HG03097 (cell line): Measurements from ENCODE around the gene LRRFIP2.
"Not testable (repeated sequence)": the region's sequence is repeated elsewhere in the genome, so short reads cannot be mapped to it uniquely, and the experiment has no call there.

ENCODE experiments used
- ATAC-seq: cut with Tn5 transposase; IDR thresholded peaks from one replicate; pipeline ENCODE4 v1.9.1; 2021; ENCODE audit not compliant: unreplicated experiment, low FRiP score

The LRRFIP2 gene, protein sequence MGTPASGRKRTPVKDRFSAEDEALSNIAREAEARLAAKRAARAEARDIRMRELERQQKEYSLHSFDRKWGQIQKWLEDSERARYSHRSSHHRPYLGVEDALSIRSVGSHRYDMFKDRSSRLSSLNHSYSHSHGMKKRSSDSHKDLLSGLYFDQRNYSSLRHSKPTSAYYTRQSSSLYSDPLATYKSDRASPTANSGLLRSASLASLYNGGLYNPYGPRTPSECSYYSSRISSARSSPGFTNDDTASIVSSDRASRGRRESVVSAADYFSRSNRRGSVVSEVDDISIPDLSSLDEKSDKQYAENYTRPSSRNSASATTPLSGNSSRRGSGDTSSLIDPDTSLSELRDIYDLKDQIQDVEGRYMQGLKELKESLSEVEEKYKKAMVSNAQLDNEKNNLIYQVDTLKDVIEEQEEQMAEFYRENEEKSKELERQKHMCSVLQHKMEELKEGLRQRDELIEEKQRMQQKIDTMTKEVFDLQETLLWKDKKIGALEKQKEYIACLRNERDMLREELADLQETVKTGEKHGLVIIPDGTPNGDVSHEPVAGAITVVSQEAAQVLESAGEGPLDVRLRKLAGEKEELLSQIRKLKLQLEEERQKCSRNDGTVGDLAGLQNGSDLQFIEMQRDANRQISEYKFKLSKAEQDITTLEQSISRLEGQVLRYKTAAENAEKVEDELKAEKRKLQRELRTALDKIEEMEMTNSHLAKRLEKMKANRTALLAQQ

GRCh38 chr3:37174532-37175126 lies at the start of gene LRRFIP2:
TSS of gene LRRFIP2 (minus strand) at chr3:37174582. CDS start at chr3:37148983, 25,599 bp downstream.
- no peak for ATAC-seq

- no peak for ATAC-seq
Measured at GRCh38 chr3:37223576-37223975, 49.2 kb upstream of the LRRFIP2 start.

GRCh38 chr3:37223141-37223558 lies 48.8 kb upstream of the LRRFIP2 start:
- ATAC-seq = no peak

- not testable (repeated sequence) for ATAC-seq
Measured at GRCh38 chr3:37222542-37222941, 48.2 kb upstream of the LRRFIP2 start.

GRCh38 chr3:37221407-37221806 lies 47.0 kb upstream of the LRRFIP2 start:
- no peak for ATAC-seq

DNA sequence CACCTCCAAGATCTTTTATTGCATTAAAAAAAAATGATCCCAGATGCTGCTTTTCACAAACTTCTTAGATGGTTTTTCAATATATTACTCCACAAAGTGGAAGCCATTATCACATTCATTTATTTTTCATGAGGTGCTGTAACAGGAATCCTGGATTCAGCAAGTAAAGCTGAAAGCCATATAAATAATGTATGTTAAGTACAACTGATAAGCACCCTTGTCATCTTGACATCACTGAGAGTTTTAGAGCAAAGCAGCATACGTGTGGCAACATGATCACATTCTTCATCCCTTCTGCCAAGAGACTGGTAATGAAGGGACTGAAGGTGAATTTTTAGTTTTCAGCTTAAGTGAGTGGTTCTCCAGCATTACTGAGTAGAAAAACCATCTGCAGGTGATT lies 44.9 kb upstream of the LRRFIP2 start:
- no peak for ATAC-seq

DNA sequence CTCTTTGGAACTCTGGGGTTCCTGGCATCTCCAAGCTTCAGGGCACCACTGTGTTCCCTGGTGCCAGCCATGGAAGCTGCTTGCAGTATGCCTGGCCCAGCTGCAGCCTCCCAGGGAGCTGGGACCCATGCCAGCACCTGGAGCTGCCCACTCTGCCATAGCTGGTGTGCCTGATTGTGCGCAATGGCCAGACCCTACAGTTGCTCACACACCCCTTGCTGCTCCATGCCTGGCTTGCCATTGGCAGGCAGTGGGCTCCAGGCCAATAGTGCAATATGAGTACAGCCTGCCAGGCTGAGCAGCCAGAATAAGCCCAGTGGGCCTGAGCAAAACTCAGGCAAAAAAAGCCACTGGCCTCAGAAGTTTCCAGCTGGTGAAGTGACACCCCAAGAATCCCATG lies 43.8 kb upstream of the LRRFIP2 start:
- no peak for ATAC-seq

DNA sequence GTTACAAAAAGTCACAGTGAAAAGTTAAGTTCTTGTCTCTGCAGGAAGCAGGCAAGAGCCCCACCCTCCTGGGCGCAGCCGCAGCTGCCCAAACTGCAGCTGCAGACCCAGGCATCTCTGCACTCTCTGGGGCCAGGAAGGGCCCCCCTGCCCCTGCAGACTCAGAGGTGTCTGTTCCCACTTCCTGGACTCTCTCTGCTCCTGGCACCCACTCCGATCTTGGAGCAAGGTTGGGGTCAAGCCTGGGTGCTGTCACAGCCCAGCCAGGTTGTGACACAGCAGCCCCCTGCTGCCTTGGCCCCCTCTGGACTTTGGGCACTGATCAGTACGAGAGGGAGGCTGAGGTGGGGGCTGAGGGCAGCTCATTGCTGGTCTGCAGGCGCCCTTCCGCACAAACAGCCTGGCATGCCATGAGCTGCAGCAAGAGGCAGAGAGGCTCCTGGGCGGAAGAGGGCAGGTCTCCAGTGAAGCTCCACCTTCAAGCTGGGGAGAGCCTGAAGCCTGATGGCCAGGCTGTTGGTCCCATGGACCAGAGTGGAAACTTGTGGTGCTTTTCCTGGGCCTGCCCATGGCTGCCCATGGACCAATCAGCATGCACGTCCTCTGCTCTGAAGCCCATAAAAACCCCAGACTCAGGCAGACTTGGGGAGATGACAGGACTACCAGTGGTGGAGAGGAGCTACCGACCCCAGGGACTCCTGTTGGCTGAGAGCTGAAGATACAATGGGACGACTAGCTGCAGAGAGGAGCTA lies 42.9 kb upstream of the LRRFIP2 start:
- no peak for ATAC-seq

DNA sequence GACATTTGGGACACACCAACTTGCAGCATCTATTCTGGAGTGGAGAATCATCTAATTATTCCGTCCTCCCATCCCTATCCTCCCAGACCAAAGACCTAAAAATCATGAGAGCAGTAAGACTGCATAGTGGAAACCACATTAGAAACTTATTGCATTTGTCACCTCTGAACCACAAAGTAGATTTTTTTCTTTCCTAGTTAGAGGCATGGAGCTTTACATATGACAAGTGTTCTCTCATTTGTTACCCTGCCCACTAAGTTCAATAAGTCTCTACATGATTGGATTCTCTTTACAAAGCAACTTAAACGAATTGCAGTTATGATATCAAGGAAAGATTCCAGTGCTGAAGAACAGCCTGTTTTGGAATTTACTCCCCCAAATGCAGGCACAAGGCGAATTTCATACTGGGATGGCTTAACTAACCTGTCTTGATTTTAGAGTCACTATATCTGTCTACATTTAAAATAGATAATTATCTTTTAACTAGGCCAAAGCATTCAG lies 42.3 kb upstream of the LRRFIP2 start:
- no peak for ATAC-seq

DNA sequence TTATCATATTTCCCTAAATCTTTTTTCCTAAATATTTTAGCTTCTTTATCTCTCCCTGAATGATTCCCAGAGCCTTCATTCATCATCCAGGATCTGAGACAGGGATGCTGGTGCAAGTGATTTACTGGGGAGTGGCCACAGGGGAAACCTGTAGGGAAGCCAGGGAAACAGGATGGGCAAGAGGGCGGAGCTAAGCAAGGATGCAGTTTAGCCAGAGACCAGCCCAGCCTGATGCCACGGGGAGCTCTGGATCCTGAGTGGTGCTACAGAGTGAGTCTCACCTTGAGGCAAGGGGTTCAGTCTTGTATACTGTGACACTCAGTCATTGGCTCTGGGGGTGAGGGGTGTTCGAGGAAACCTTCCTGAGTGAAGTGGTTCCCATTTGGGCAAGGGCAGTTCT lies 39.7 kb upstream of the LRRFIP2 start:
- no peak for ATAC-seq

DNA sequence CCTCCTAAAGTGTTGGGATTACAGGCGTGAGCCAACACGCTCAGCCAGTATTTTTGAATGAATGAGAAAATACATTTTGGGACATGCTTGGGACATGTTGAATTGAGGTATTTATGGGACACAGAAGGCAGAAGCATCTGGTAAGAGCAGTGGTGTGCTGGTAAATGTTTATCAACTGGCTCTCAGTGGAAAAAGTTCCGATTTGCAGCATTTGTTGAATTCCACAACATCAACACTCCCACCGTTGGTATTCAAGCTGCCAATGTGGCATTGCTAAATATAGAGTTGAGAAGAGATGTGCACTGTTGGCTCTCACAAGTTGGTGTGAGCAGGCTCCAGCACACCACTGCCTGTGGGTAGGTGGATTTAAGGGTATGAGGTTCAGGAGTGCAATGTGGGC lies 35.8 kb upstream of the LRRFIP2 start:
- ATAC-seq = no peak

GRCh38 chr3:37208576-37208975 lies 34.2 kb upstream of the LRRFIP2 start:
- ATAC-seq = not testable (repeated sequence)

DNA sequence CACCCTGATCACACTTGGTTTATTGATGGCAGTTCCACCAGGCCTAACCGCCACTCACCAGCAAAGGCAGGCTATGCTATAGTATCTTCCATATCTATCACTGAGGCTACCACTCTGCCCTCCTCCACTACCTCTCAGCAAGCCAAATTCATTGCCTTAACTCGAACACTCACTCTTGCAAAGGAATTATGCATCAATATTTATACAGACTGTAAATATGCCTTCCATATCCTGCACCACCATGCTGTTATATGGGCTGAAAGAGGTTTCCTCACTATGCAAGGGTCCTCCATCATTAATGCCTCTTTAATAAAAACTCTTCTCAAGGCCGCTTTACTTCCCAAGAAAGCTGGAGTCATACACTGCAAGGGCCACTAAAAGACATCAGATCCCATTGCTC lies 33.6 kb upstream of the LRRFIP2 start:
- ATAC-seq = not testable (repeated sequence)

- not testable (repeated sequence) for ATAC-seq
Measured at GRCh38 chr3:37206041-37206440, 31.7 kb upstream of the LRRFIP2 start.

DNA sequence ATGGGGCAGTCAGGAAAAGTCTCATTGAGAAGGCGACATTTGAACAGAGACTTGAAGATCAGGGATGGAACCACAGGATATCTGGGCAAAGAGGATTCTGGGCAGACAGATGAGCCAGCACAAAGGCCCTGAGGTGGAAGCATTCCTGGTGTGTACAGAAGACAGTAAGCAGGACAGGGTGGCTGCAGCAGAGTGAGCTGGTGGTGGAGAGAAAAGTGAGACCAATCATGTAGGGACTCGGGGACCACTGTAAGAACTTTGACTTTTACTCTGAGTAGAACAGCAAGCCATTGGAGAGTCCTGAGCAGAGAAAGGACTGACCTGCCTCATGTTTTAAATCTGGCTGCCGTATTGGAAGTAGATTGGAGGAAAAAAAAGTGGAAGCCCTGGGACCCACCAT lies 29.9 kb upstream of the LRRFIP2 start:
- ATAC-seq = no peak

- ATAC-seq = no peak
Measured at GRCh38 chr3:37202035-37202434, 27.7 kb upstream of the LRRFIP2 start.

DNA sequence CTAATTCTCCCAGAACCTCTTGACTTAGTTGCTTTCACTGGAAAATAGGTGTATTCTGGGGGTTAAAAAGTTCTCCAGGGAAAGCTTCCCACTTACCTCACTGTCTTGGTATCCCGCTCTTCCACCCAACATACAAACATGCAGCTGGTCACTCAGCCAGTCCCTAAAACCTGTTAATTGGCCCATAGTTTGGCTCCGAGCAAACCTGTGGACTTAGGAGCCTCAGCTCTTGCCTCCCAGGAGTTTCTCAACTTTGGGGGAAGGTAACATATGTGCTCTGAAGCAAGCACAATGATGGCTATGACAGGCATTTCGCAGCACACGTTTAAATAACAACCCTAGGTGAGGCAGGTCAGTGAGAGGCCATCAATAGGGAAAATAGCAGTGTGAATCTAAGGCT lies 25.8 kb upstream of the LRRFIP2 start:
- no peak for ATAC-seq

- ATAC-seq = no peak
Measured at GRCh38 chr3:37198996-37199395, 24.6 kb upstream of the LRRFIP2 start.

GRCh38 chr3:37198547-37198946 lies 24.2 kb upstream of the LRRFIP2 start:
- ATAC-seq = no peak

- ATAC-seq = no peak
Measured at GRCh38 chr3:37197810-37198371, 23.5 kb upstream of the LRRFIP2 start.
